Kidney epithelial cell (primary cell): ENCODE results near the gene RYR1. TPM values are rescaled to one million over a fixed set of nuclear protein-coding genes. Genes with fewer than 3 reads are reported as not detected.

Source experiments
- DNase-seq: peaks from one replicate; pipeline ENCODE4 v3.0.0-alpha.2; 2010; ENCODE audit warnings: low read depth
- H3K27me3 ChIP-seq: 2 replicates; pipeline ENCODE4 v1.6.0; 2011; ENCODE audit warnings: low read length; ENCODE audit not compliant: control insufficient read depth, insufficient read depth
- H3K36me3 ChIP-seq: 2 replicates; pipeline ENCODE4 v1.5.1; 2011; ENCODE audit warnings: low read length; ENCODE audit not compliant: control insufficient read depth, insufficient read depth
- H3K4me3 ChIP-seq: 2 replicates; pipeline ENCODE4 v1.5.1; 2011; ENCODE audit warnings: low read depth, mild to moderate bottlenecking, control low read depth, low read length
- CTCF ChIP-seq: IDR thresholded peaks from 2 replicates; pipeline ENCODE4 v1.5.1; 2011; ENCODE audit warnings: mild to moderate bottlenecking, moderate library complexity, low read length, control low read depth, inconsistent platforms; ENCODE audit not compliant: insufficient read depth, poor library complexity, severe bottlenecking
- total RNA-seq: library from RNA; depleted of rRNA; stranded (reverse); fragments of >200 nt; gene quantifications from 2 replicates; pipeline ENCODE4 v1.2.3, GENCODE V29; 2015

The RYR1 gene
- total RNA-seq, 1 donor from 2014 or later, result 0.17 TPM

- H3K27me3 ChIP-seq, result no peaks in the 10 kb centered on the region
These were observed 202.2 kb downstream of the RYR1 start for GRCh38 chr19:38635483-38636399.

More at GRCh38 chr19:38635483-38636399, 202.2 kb downstream of the RYR1 start:
- Histone ChIP-seq H3K36me3 (peaks cover 2% of the 10 kb centered on the region), H3K4me3 (no peak overlapping the region)
- TF ChIP-seq CTCF, result no peak
- DNase-seq, result no peak

Other genes starting within 250 kb of the RYR1 start
- gene DPF1, start 209.5 kb upstream of the RYR1 start, total RNA-seq, result 1.5 and 2.1 TPM in 2 replicates
- gene PPP1R14A, start 177.3 kb upstream of the RYR1 start, total RNA-seq, result 1.6 and 5.3 TPM in 2 replicates
- gene SPINT2, start 169.1 kb upstream of the RYR1 start, total RNA-seq, result 591 and 806 TPM in 2 replicates
- gene C19orf33, start 129.4 kb upstream of the RYR1 start, total RNA-seq, result 273 and 300 TPM in 2 replicates
- 66.7 and 80.6 TPM in 2 replicates for gene YIF1B, start 117.7 kb upstream of the RYR1 start, total RNA-seq
- gene KCNK6, start 113.8 kb upstream of the RYR1 start, total RNA-seq, result 3.6 and 4.1 TPM in 2 replicates
- 1.2 and 1.7 TPM in 2 replicates for gene CATSPERG, start 97.9 kb upstream of the RYR1 start, total RNA-seq
- 316 and 367 TPM in 2 replicates for gene PSMD8, start 59.1 kb upstream of the RYR1 start, total RNA-seq
- 0.07 and 1.4 TPM in 2 replicates for gene GGN, start 45.7 kb upstream of the RYR1 start, total RNA-seq
- 4.3 and 4.5 TPM in 2 replicates for gene SPRED3, start 45.0 kb upstream of the RYR1 start, total RNA-seq
- 17.8 and 22.2 TPM in 2 replicates for gene FAM98C, start 30.6 kb upstream of the RYR1 start, total RNA-seq
- gene RASGRP4, start 7.5 kb upstream of the RYR1 start, total RNA-seq, result not detected in 2 replicates
- gene MAP4K1, start 184.3 kb downstream of the RYR1 start, total RNA-seq, result 1.3 and 4.7 TPM in 2 replicates
- gene EIF3K, start 185.5 kb downstream of the RYR1 start, total RNA-seq, result 644 and 653 TPM in 2 replicates
- 821 and 971 TPM in 2 replicates for gene ACTN4, start 214.0 kb downstream of the RYR1 start, total RNA-seq